Measurements from ENCODE around the gene TARP. TPM values are rescaled to one million over a fixed set of nuclear protein-coding genes. Genes with fewer than 3 reads are reported as not detected.

TARP gene

GRCh38 chr7:38223306-38223705 is 50.1 kb downstream of the TARP start:
- in situ Hi-C loops (cut with MboI; ENCODE audit: low pct_unique_long_range_greater_than_20kb in 2 of 9, low sequenced_read_pairs in 9 of 9, unreplicated experiment in 9 of 9) = loop anchor here in 3 of 9 experiments (10.0 to 25.0 kb wide), 4 partner anchors 89 to 311 kb away; partner anchors contain the start of genes EPDR1 (in 1 of the 3) and SFRP4 (in 1 of the 3)
- no peak overlapping the region for H3K27ac ChIP-seq
- no peak for ATAC-seq (replicated peaks in 6 of 8)
- WGBS, 10 experiments = 79 to 100% (median 94%) methylated on average over 1 to 2 of the region's 2 CpGs
- no peaks in the 10 kb centered on the region for H3K4me1 ChIP-seq (replicated peaks in 1 of 2)
- H3K4me3 ChIP-seq = no peak overlapping the region

GRCh38 chr7:38222481-38223096 is 50.8 kb downstream of the TARP start:
- Histone ChIP-seq H3K4me1 (replicated peaks in 1 of 2) (peaks cover 0 to under 1% of the 10 kb centered on the region in 2 donors), H3K4me3 (no peak overlapping the region), H3K27ac (no peak overlapping the region)
- 11 to 100% (median 78%) methylated on average over 2 to 5 of the region's 5 CpGs; no CpG with 5 or more reads in 4 of the 10 experiments for WGBS, 10 experiments
- peak in 3 of 8 experiments; percentile 40 to 52 (median 43) for ATAC-seq (replicated peaks in 6 of 8)
- in situ Hi-C loops (cut with MboI; ENCODE audit: low pct_unique_long_range_greater_than_20kb in 2 of 9, low sequenced_read_pairs in 9 of 9, unreplicated experiment in 9 of 9) = loop anchor here in 3 of 9 experiments (10.0 to 25.0 kb wide), 4 partner anchors 90 to 310 kb away; partner anchors contain the start of genes EPDR1 (in 1 of the 3) and SFRP4 (in 1 of the 3)

GRCh38 chr7:38220452-38220851 is 53.0 kb downstream of the TARP start:
- in situ Hi-C loops (cut with MboI; ENCODE audit: low pct_unique_long_range_greater_than_20kb in 2 of 9, low sequenced_read_pairs in 9 of 9, unreplicated experiment in 9 of 9) = loop anchor here in 3 of 9 experiments (10.0 to 25.0 kb wide), 4 partner anchors 92 to 308 kb away; partner anchors contain the start of genes EPDR1 (in 1 of the 3) and SFRP4 (in 1 of the 3)
- no peak overlapping the region for H3K27ac ChIP-seq
- no peak overlapping the region for H3K4me3 ChIP-seq
- WGBS, 10 experiments = 67 to 100% (median 100%) methylated on average over 1 to 3 of the region's 3 CpGs
- H3K4me1 ChIP-seq (replicated peaks in 1 of 2) = peaks cover 0 to 3% of the 10 kb centered on the region in 2 donors
- ATAC-seq (replicated peaks in 6 of 8) = no peak

DNA sequence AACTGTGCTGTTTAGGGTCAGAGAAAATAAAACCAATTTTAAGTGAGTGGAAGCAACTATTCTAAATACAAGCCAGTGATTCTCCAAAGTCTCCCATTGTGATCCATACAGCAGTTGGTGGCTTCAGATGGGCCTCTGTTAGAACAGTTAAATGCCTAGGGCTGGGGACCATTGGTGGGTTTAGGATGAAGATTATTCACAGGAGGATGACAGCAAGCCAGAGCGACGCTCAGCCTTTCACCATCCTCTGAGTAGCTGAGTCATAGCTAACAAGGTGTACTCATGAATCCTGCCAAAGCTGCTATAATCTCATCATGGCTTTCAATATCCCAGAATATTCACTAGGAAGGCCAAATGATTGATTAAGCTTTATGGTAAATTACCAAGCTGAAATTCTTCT is 55.8 kb downstream of the TARP start:
- 82 to 90% (median 84%) methylated on average over 2 of the region's 2 CpGs; no CpG with 5 or more reads in 7 of the 10 experiments for WGBS, 10 experiments
- no peak overlapping the region for H3K4me3 ChIP-seq
- no peak overlapping the region for H3K27ac ChIP-seq
- peak in 5 of 8 experiments; percentile 43 to 79 (median 67) for ATAC-seq (replicated peaks in 6 of 8)
- in situ Hi-C loops (cut with MboI; ENCODE audit: low pct_unique_long_range_greater_than_20kb in 2 of 9, low sequenced_read_pairs in 9 of 9, unreplicated experiment in 9 of 9) = loop anchor here in 3 of 9 experiments (25.0 kb wide), 3 partner anchors 95 to 305 kb away; partner anchors contain the start of genes EPDR1 (in 1 of the 3) and SFRP4 (in 1 of the 3)
- peaks cover 0 to 3% of the 10 kb centered on the region in 2 donors for H3K4me1 ChIP-seq (replicated peaks in 1 of 2)

GRCh38 chr7:38215735-38216670 is 57.4 kb downstream of the TARP start:
- in situ Hi-C loops (cut with MboI; ENCODE audit: low pct_unique_long_range_greater_than_20kb in 2 of 9, low sequenced_read_pairs in 9 of 9, unreplicated experiment in 9 of 9) = loop anchor here in 3 of 9 experiments (25.0 kb wide), 3 partner anchors 96 to 304 kb away; partner anchors contain the start of genes EPDR1 (in 1 of the 3) and SFRP4 (in 1 of the 3)
- no peak overlapping the region for H3K27ac ChIP-seq
- no peak overlapping the region for H3K4me3 ChIP-seq
- H3K4me1 ChIP-seq (replicated peaks in 1 of 2) = peaks cover 0 to 3% of the 10 kb centered on the region in 2 donors
- ATAC-seq (replicated peaks in 6 of 8) = peak; percentile 91 to 98 (median 94)
- WGBS, 10 experiments = 20 to 40% (median 25%) methylated on average over 1 to 5 of the region's 5 CpGs; no CpG with 5 or more reads in 3 of the 10 experiments

GRCh38 chr7:38215115-38215514 is 58.3 kb downstream of the TARP start:
- in situ Hi-C loops (cut with MboI; ENCODE audit: low pct_unique_long_range_greater_than_20kb in 2 of 9, low sequenced_read_pairs in 9 of 9, unreplicated experiment in 9 of 9) = loop anchor here in 3 of 9 experiments (25.0 kb wide), 3 partner anchors 97 to 303 kb away; partner anchors contain the start of genes EPDR1 (in 1 of the 3) and SFRP4 (in 1 of the 3)
- no peak for ATAC-seq (replicated peaks in 6 of 8)
- Histone ChIP-seq H3K27ac (no peak overlapping the region), H3K4me3 (no peak overlapping the region), H3K4me1 (replicated peaks in 1 of 2) (peaks cover 0 to 3% of the 10 kb centered on the region in 2 donors)
- 40 to 86% (median 60%) methylated on average over 1 of the region's 1 CpG; no CpG with 5 or more reads in 5 of the 10 experiments for WGBS, 10 experiments

GRCh38 chr7:38211940-38212339 is 61.5 kb downstream of the TARP start:
- in situ Hi-C loops (cut with MboI; ENCODE audit: low pct_unique_long_range_greater_than_20kb in 2 of 9, low sequenced_read_pairs in 9 of 9, unreplicated experiment in 9 of 9) = loop anchor here in 3 of 9 experiments (25.0 kb wide), 3 partner anchors 100 to 300 kb away; partner anchors contain the start of genes EPDR1 (in 1 of the 3) and SFRP4 (in 1 of the 3)
- ATAC-seq (replicated peaks in 6 of 8) = peak in 3 of 8 experiments; percentile 43 to 82 (median 56)
- 35 to 87% (median 65%) methylated on average over 1 to 3 of the region's 3 CpGs for WGBS, 10 experiments
- H3K4me1 ChIP-seq (replicated peaks in 1 of 2) = no peaks in the 10 kb centered on the region
- no peak overlapping the region for H3K27ac ChIP-seq
- no peak overlapping the region for H3K4me3 ChIP-seq

DNA sequence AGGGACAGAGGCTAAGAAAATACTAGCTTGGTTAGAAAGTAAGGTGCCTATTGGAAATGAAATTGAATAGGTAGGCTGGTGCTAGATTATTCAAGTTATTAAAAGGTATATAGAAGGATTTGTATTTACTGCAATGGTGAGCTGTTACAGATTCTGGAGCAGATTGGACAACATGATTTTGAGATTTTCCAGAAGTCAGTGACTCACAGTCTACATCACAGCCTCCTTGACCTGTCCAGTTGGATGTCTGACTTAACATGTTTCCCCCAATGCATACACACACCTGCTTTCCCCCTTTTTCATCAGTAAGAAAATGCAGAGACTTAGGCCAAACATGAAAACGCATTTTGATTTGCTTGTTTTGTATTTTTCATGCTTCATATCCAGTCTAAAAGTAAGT is 62.0 kb downstream of the TARP start:
- no peak overlapping the region for H3K4me3 ChIP-seq
- 86 to 100% (median 100%) methylated on average over 1 of the region's 1 CpG; no CpG with 5 or more reads in 1 of the 10 experiments for WGBS, 10 experiments
- ATAC-seq (replicated peaks in 6 of 8) = no peak
- in situ Hi-C loops (cut with MboI; ENCODE audit: low pct_unique_long_range_greater_than_20kb in 2 of 9, low sequenced_read_pairs in 9 of 9, unreplicated experiment in 9 of 9) = loop anchor here in 3 of 9 experiments (25.0 kb wide), 3 partner anchors 99 to 299 kb away; partner anchors contain the start of genes EPDR1 (in 1 of the 3) and SFRP4 (in 1 of the 3)
- H3K4me1 ChIP-seq (replicated peaks in 1 of 2) = no peaks in the 10 kb centered on the region
- no peak overlapping the region for H3K27ac ChIP-seq

Other genes with a start within 250 kb of the TARP start
- gene STARD3NL, start 95.4 kb downstream of the TARP start, total RNA-seq = 100 to 1,000 TPM in 5 of 8 experiments, 10 to 100 TPM in 3; 35.7 to 158 (median 108) TPM

All from motor neuron (in vitro differentiated cells).